OCI-LY7 (cell line): ENCODE measurements around the gene LZTR1. TPM values are rescaled to one million over a fixed set of nuclear protein-coding genes. Genes with fewer than 3 reads are reported as not detected.

Source experiments
- BruUV-seq: library from RNA; stranded (reverse); fragments of 400-500 nt; replicated peaks from 2 replicates; lab custom pipeline; 2021; lab: Mats Ljungman, UMichigan
- CTCF ChIA-PET: fragments of 300-600 bp; sonication (Branson Sonifier 250); formaldehyde crosslinking; loops from one replicate; lab custom pipeline; 2022; ENCODE audit warnings: antibody characterized with exemption; ENCODE audit not compliant: unreplicated experiment; lab: Charles Lee
- POLR2A ChIA-PET: fragments of 300-600 bp; sonication (Branson Sonifier 250); formaldehyde crosslinking; loops from one replicate; lab custom pipeline; 2022; ENCODE audit warnings: antibody characterized with exemption; lab: Charles Lee
- DNase-seq: peaks from one replicate; pipeline ENCODE4 v3.0.0-alpha.2; 2015; ENCODE audit warnings: low spot score
- H2AFZ ChIP-seq: fragments of 200-600 bp; sonication (generic), shearing (Covaris generic); 2 replicates; pipeline ENCODE4 v1.6.1; 2014; ENCODE audit warnings: mild to moderate bottlenecking, antibody characterized with exemption, low read length, moderate library complexity
- H3K27ac ChIP-seq: fragments of 200-600 bp; sonication (generic); 2 replicates; pipeline ENCODE4 v1.5.1; 2014; ENCODE audit warnings: mixed run types, low read depth, mild to moderate bottlenecking, moderate library complexity, low read length, inconsistent platforms; ENCODE audit not compliant: poor library complexity, severe bottlenecking
- H3K36me3 ChIP-seq: fragments of 200-600 bp; sonication (generic); 2 replicates; pipeline ENCODE4 v1.6.1; 2014; ENCODE audit warnings: mild to moderate bottlenecking, antibody characterized with exemption, low read length, moderate library complexity, mixed read lengths; ENCODE audit not compliant: insufficient read depth
- H3K4me1 ChIP-seq: fragments of 200-600 bp; sonication (generic); 2 replicates; pipeline ENCODE4 v1.5.1; 2014; ENCODE audit warnings: mild to moderate bottlenecking, low read length; ENCODE audit not compliant: insufficient read depth, poor library complexity, severe bottlenecking
- H3K4me2 ChIP-seq: fragments of 200-600 bp; sonication (generic); 2 replicates; pipeline ENCODE4 v1.6.1; 2014; ENCODE audit warnings: mild to moderate bottlenecking, low read length
- H3K4me3 ChIP-seq: fragments of 200-600 bp; sonication (generic); 2 replicates; pipeline ENCODE4 v1.5.1; 2014; ENCODE audit warnings: mild to moderate bottlenecking, low read depth, low read length; ENCODE audit not compliant: poor library complexity, severe bottlenecking
- H3K79me2 ChIP-seq: fragments of 200-600 bp; sonication (generic); 2 replicates; pipeline ENCODE4 v1.6.1; 2016; ENCODE audit warnings: low read depth, mild to moderate bottlenecking, low read length, moderate library complexity, mixed read lengths; ENCODE audit not compliant: insufficient read depth
- H3K9me2 ChIP-seq: fragments of 200-600 bp; sonication (generic); 2 replicates; pipeline ENCODE4 v1.6.1; 2016; ENCODE audit warnings: mild to moderate bottlenecking, low read length, mixed read lengths; ENCODE audit not compliant: insufficient read depth
- H3K9me3 ChIP-seq: fragments of 200-600 bp; sonication (generic); 2 replicates; pipeline ENCODE4 v1.6.1; 2014; ENCODE audit warnings: mild to moderate bottlenecking, mixed run types, low read length, mixed read lengths
- H4K20me1 ChIP-seq: fragments of 200-600 bp; sonication (generic); 2 replicates; pipeline ENCODE4 v1.6.1; 2014; ENCODE audit warnings: mild to moderate bottlenecking, antibody characterized with exemption, low read length, moderate library complexity, mixed read lengths; ENCODE audit not compliant: insufficient read depth
- CTCF ChIP-seq: fragments of 200-600 bp; sonication (generic); conservative IDR thresholded peaks from 2 replicates; pipeline ENCODE4 v1.5.1; 2014; ENCODE audit warnings: mild to moderate bottlenecking, antibody characterized with exemption, low read length, moderate library complexity, mixed read lengths
- EZH2phosphoT487 ChIP-seq: fragments of 200-600 bp; sonication (generic); IDR thresholded peaks from 2 replicates; pipeline ENCODE4 v1.6.1; 2018; ENCODE audit warnings: low read depth, borderline replicate concordance, mild to moderate bottlenecking, mixed run types, antibody characterized with exemption, low read length, moderate library complexity, mixed read lengths
- intact Hi-C: fragments of 100-400 bp; cut with micrococcal nuclease; formaldehyde crosslinking; loops from one replicate; pipeline ENCODE4 v1.10.0; 2022; ENCODE audit not compliant: unreplicated experiment
- total RNA-seq, 2 experiments: library from RNA; depleted of rRNA in 1 of 2; stranded (reverse); fragments of >200 nt in 1 of 2; shearing (Covaris generic) in 1 of 2; gene quantifications; 2 replicates each; pipeline ENCODE4 v1.2.3, GENCODE V29; 2014 to 2022

Gene LZTR1
- total RNA-seq, 2 experiments from 2014 or later: 46.8 to 61.8 TPM

GRCh38 chr22:20951932-20952380 is 30.1 kb upstream of the LZTR1 start:
- BruUV-seq: no TSS peak
- intact Hi-C loops: no loop called here
- CTCF ChIA-PET: no interaction called here
- Histone ChIP-seq H2AFZ (no peak overlapping the region), H3K9me3 (no peaks in the 10 kb centered on the region), H4K20me1 (peaks cover 8% of the 10 kb centered on the region; the same call in 1 of the 2 replicates), H3K4me1 (no peaks in the 10 kb centered on the region), H3K36me3 (peaks cover 72% of the 10 kb centered on the region), H3K4me3 (no peak overlapping the region), H3K27ac (no peak overlapping the region), H3K79me2 (peaks cover 33% of the 10 kb centered on the region), H3K9me2 (no peaks in the 10 kb centered on the region), H3K4me2 (no peak overlapping the region)
- TF ChIP-seq EZH2phosphoT487 (no peak), CTCF (no peak)
- POLR2A ChIA-PET: no interaction called here
- DNase-seq: no peak

DNA sequence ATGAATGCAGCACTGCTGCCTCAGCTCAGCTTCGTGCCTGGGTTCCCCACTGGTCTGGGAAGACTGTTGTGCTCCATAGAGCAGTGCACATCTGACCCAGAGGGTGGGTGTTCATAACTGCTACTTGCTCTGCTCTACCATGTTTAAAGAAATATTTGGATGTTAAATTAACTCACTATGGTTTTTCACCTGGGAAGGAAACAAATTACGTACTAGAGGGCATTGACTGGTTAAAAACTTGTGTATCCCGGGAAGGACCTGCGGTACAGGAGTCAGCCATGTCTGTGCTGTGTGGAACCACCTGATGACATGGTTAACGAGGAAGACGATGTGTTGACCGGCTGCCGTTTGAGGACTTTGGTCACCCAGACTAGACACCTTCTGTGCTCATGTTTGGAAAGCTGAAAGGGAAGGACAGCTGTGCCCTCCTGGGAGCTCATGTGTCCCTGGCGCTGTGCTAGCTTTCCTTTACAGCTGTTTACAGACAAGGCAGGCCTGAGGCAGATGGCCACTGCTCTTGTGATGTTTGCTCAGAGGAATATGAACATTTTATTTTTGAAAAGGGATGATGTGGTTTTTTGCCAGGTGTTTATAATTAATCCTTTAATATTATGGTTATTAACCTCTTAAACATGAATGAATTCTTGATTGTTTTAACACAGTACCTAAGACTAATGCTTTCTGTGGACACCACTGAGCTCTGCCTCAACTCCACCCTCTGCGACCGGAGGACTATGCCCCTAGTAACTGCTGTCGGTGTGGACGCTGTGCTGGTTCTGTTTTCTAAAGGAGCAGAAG is 29.4 kb upstream of the LZTR1 start:
- H3K4me3 ChIP-seq: no peak overlapping the region
- no peak for DNase-seq
- intact Hi-C loops: no loop called here
- H3K4me1 ChIP-seq: no peaks in the 10 kb centered on the region
- no TSS peak for BruUV-seq
- H3K9me3 ChIP-seq: no peaks in the 10 kb centered on the region
- no peaks in the 10 kb centered on the region for H3K9me2 ChIP-seq
- peaks cover 68% of the 10 kb centered on the region for H3K36me3 ChIP-seq
- ChIA-PET POLR2A (no interaction called here), CTCF (no interaction called here)
- H2AFZ ChIP-seq: no peak overlapping the region
- peaks cover 25% of the 10 kb centered on the region for H3K79me2 ChIP-seq
- H3K4me2 ChIP-seq: no peak overlapping the region
- no peak for TF ChIP-seq EZH2phosphoT487
- TF ChIP-seq CTCF: no peak
- no peak overlapping the region for H3K27ac ChIP-seq
- peaks cover 8% of the 10 kb centered on the region; the same call in 1 of the 2 replicates for H4K20me1 ChIP-seq

DNA sequence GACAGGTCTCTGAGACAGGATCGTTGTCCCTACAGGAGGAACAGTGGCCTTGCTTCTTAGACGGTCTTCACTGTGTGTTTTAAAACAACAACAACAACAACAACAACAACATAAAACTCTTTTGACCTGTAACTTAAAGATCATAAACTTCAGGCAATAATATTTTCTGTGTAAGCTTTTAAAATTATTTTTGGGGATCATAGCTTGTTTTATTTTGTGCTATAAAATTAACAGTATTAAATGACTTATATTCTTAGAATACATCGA is 28.8 kb upstream of the LZTR1 start:
- DNase-seq: no peak
- POLR2A ChIA-PET: no interaction called here
- H3K4me3 ChIP-seq: no peak overlapping the region
- peaks cover 4% of the 10 kb centered on the region; the same call in 1 of the 2 replicates for H4K20me1 ChIP-seq
- H2AFZ ChIP-seq: no peak overlapping the region
- intact Hi-C loops: no loop called here
- no peak overlapping the region for H3K27ac ChIP-seq
- H3K79me2 ChIP-seq: peaks cover 20% of the 10 kb centered on the region
- peaks cover 62% of the 10 kb centered on the region for H3K36me3 ChIP-seq
- no peaks in the 10 kb centered on the region for H3K4me1 ChIP-seq
- no TSS peak for BruUV-seq
- TF ChIP-seq EZH2phosphoT487: no peak
- TF ChIP-seq CTCF: no peak
- no peaks in the 10 kb centered on the region for H3K9me2 ChIP-seq
- CTCF ChIA-PET: no interaction called here
- H3K4me2 ChIP-seq: no peak overlapping the region
- no peaks in the 10 kb centered on the region for H3K9me3 ChIP-seq
